Activated CD4-positive, alpha-beta T cell treated with anti-CD3 and anti-CD28 coated beads, Interleukin-2, Interleukin-4, amounts not matched to agents 100 ng/mL and 50 ng/mL, durations not matched to agents 16 hours and 8 hours (primary cell): ENCODE data around the gene PF4V1.

Experiments
- DNase-seq: peaks from one replicate; pipeline ENCODE4 v3.0.0-alpha.2; 2020; ENCODE audit warnings: low spot score

PF4V1 gene

GRCh38 chr4:73853246-73853704 is at the start of gene PF4V1:
Gene PF4V1 (plus strand): TSS chr4:73853296. CDS start chr4:73853363, 67 bp downstream.
- no peak for DNase-seq

- no peak for DNase-seq
These were observed 42.9 kb upstream of the PF4V1 start for GRCh38 chr4:73810191-73810590.

GRCh38 chr4:73811841-73812240 is 41.3 kb upstream of the PF4V1 start:
- no peak for DNase-seq

GRCh38 chr4:73814679-73815078 is 38.4 kb upstream of the PF4V1 start:
- no peak for DNase-seq

GRCh38 chr4:73815145-73815544 is 38.0 kb upstream of the PF4V1 start:
- peak; percentile 12 for DNase-seq

- no peak for DNase-seq
These were observed 36.3 kb upstream of the PF4V1 start for GRCh38 chr4:73816814-73817213.

- DNase-seq = no peak
These were observed 35.8 kb upstream of the PF4V1 start for GRCh38 chr4:73817341-73817740.

- no peak for DNase-seq
These were observed 31.8 kb upstream of the PF4V1 start for GRCh38 chr4:73821325-73821724.

GRCh38 chr4:73822389-73822788 is 30.7 kb upstream of the PF4V1 start:
- no peak for DNase-seq

GRCh38 chr4:73822812-73823504 is 30.1 kb upstream of the PF4V1 start:
- no peak for DNase-seq

- DNase-seq = no peak
These were observed 29.3 kb upstream of the PF4V1 start for GRCh38 chr4:73823760-73824159.

GRCh38 chr4:73828956-73829355 is 24.1 kb upstream of the PF4V1 start:
- DNase-seq = no peak

- DNase-seq = no peak
These were observed 21.5 kb upstream of the PF4V1 start for GRCh38 chr4:73831569-73831968.

GRCh38 chr4:73832651-73833237 is 20.4 kb upstream of the PF4V1 start:
- DNase-seq = no peak

GRCh38 chr4:73836373-73837279 is 16.5 kb upstream of the PF4V1 start, which contains the start of gene CXCL6:
Gene CXCL6 (plus strand): TSS chr4:73836678. CDS start chr4:73836751, 73 bp downstream.
- no peak for DNase-seq

- no peak for DNase-seq
These were observed 14.0 kb upstream of the PF4V1 start for GRCh38 chr4:73839071-73839470.

- no peak for DNase-seq
These were observed 13.4 kb upstream of the PF4V1 start for GRCh38 chr4:73839715-73840114.

- no peak for DNase-seq
These were observed 11.7 kb upstream of the PF4V1 start for GRCh38 chr4:73841243-73841925.

GRCh38 chr4:73842696-73843095 is 10.4 kb upstream of the PF4V1 start:
- DNase-seq = no peak

- DNase-seq = no peak
These were observed 9.7 kb upstream of the PF4V1 start for GRCh38 chr4:73843369-73843768.

- DNase-seq = no peak
These were observed 8.8 kb upstream of the PF4V1 start for GRCh38 chr4:73844345-73844744.

GRCh38 chr4:73844806-73845205 is 8.3 kb upstream of the PF4V1 start:
- no peak for DNase-seq
